KMS-11 (cell line): ENCODE data around the gene C8A.
A peak's percentile ranks its signal among the peaks of the same experiment; 100 is the strongest.

Source experiments
- H2AFZ ChIP-seq: fragments of 200-600 bp; sonication (generic); 2 replicates; pipeline ENCODE4 v1.6.1; 2016; ENCODE audit warnings: antibody characterized with exemption, mixed run types, low read depth
- H3K27ac ChIP-seq: fragments of 200-600 bp; sonication (generic); 2 replicates; pipeline ENCODE4 v1.6.1; 2016; ENCODE audit warnings: mild to moderate bottlenecking, mixed run types
- H3K27me3 ChIP-seq: fragments of 200-600 bp; sonication (generic); 2 replicates; pipeline ENCODE4 v1.6.1; 2017; ENCODE audit warnings: mild to moderate bottlenecking, low read depth, mixed run types, moderate library complexity; ENCODE audit not compliant: insufficient read depth
- H3K36me3 ChIP-seq: fragments of 200-600 bp; sonication (generic); 2 replicates; pipeline ENCODE4 v1.6.1; 2017; ENCODE audit warnings: mild to moderate bottlenecking, mixed run types; ENCODE audit not compliant: insufficient read depth
- H3K4me1 ChIP-seq: fragments of 200-600 bp; sonication (generic); 2 replicates; pipeline ENCODE4 v1.6.1; 2016; ENCODE audit warnings: mild to moderate bottlenecking, low read depth, mixed run types; ENCODE audit not compliant: poor library complexity, severe bottlenecking
- H3K4me2 ChIP-seq: fragments of 200-600 bp; sonication (generic); 2 replicates; pipeline ENCODE4 v1.7.0; 2016; ENCODE audit warnings: mild to moderate bottlenecking, mixed run types
- H3K4me3 ChIP-seq: fragments of 200-600 bp; sonication (generic); IDR thresholded peaks from 2 replicates; pipeline ENCODE4 v1.6.1; 2017; ENCODE audit warnings: low read depth, low read length, mixed read lengths; ENCODE audit not compliant: insufficient read depth
- H3K79me2 ChIP-seq: fragments of 200-600 bp; sonication (generic); 2 replicates; pipeline ENCODE4 v1.6.1; 2016; ENCODE audit warnings: low read depth, mixed run types; ENCODE audit not compliant: insufficient read depth
- H3K9ac ChIP-seq: fragments of 200-600 bp; sonication (generic); 2 replicates; pipeline ENCODE4 v1.6.1; 2016; ENCODE audit warnings: mild to moderate bottlenecking, mixed run types
- H4K20me1 ChIP-seq: fragments of 200-600 bp; sonication (generic); 2 replicates; pipeline ENCODE4 v1.6.1; 2016; ENCODE audit warnings: mild to moderate bottlenecking, mixed run types; ENCODE audit not compliant: insufficient read depth
- CTCF ChIP-seq: fragments of 200-600 bp; sonication (generic); conservative IDR thresholded peaks from 2 replicates; pipeline ENCODE4 v1.6.1; 2017; ENCODE audit warnings: low read depth, mild to moderate bottlenecking, antibody characterized with exemption, low read length, moderate library complexity, mixed read lengths

The C8A gene

GRCh38 chr1:56819387-56819899 lies 35.2 kb upstream of the C8A start, which contains the start of gene FYB2:
FYB2 (minus strand) TSS chr1:56819404; CDS start chr1:56819290, 114 bp downstream.
- H2AFZ ChIP-seq, result no peak within 1 kb of the TSS

GRCh38 chr1:56820755-56821461 lies 33.7 kb upstream of the C8A start:
- H4K20me1 ChIP-seq, result no peaks in the 10 kb centered on the region
- H3K27me3 ChIP-seq, result no peaks in the 10 kb centered on the region
- H3K27ac ChIP-seq, result no peak overlapping the region
- H3K9ac ChIP-seq, result no peak overlapping the region
- no peaks in the 10 kb centered on the region for H3K36me3 ChIP-seq
- peak; percentile 82 for TF ChIP-seq CTCF
- H3K4me2 ChIP-seq, result no peak overlapping the region
- H3K79me2 ChIP-seq, result no peaks in the 10 kb centered on the region
- no peaks in the 10 kb centered on the region for H3K4me1 ChIP-seq
- H2AFZ ChIP-seq, result no peak overlapping the region; the same call in 1 of the 2 replicates
- H3K4me3 ChIP-seq, result no peak overlapping the region

More at GRCh38 chr1:56819387-56819899, 35.2 kb upstream of the C8A start, which contains the start of gene FYB2:
- no peaks in the 10 kb centered on the region for H4K20me1 ChIP-seq
- no peak within 1 kb of the TSS for H3K27ac ChIP-seq
- no peak within 1 kb of the TSS for H3K4me2 ChIP-seq
- H3K4me3 ChIP-seq, result no peak within 1 kb of the TSS
- H3K36me3 ChIP-seq, result no peaks in the 10 kb centered on the region
- H3K9ac ChIP-seq, result no peak within 1 kb of the TSS
- H3K79me2 ChIP-seq, result no peaks in the 10 kb centered on the region
- no peak for TF ChIP-seq CTCF
- H3K4me1 ChIP-seq, result no peaks in the 10 kb centered on the region
- H3K27me3 ChIP-seq, result no peaks in the 10 kb centered on the region

- Histone ChIP-seq H3K9ac (no peak overlapping the region), H3K27ac (no peak overlapping the region), H3K27me3 (no peaks in the 10 kb centered on the region), H3K4me2 (no peak overlapping the region), H4K20me1 (no peaks in the 10 kb centered on the region), H2AFZ (no peak overlapping the region), H3K4me1 (no peaks in the 10 kb centered on the region), H3K79me2 (no peaks in the 10 kb centered on the region), H3K36me3 (no peaks in the 10 kb centered on the region), H3K4me3 (no peak overlapping the region)
- no peak for TF ChIP-seq CTCF
These were observed 33.2 kb upstream of the C8A start for GRCh38 chr1:56821462-56821797.

GRCh38 chr1:56824271-56824670 lies 30.3 kb upstream of the C8A start:
- Histone ChIP-seq H3K79me2 (no peaks in the 10 kb centered on the region), H3K27me3 (no peaks in the 10 kb centered on the region), H2AFZ (no peak overlapping the region), H3K36me3 (no peaks in the 10 kb centered on the region), H3K4me1 (no peaks in the 10 kb centered on the region), H3K9ac (no peak overlapping the region), H3K4me3 (no peak overlapping the region), H4K20me1 (no peaks in the 10 kb centered on the region), H3K27ac (no peak overlapping the region), H3K4me2 (no peak overlapping the region)
- TF ChIP-seq CTCF, result no peak
